ENCODE data around the gene URB1.

GRCh38 chr21:32282992-32283391 is 109.8 kb downstream of the URB1 start:
- TF ChIP-seq CTCF (IDR thresholded peaks at IDR 0.05 in 4 of 5, conservative IDR thresholded peaks at IDR 0.05 in 1 of 5) (no peak), POLR2A (IDR thresholded peaks at IDR 0.05) (no peak)

Data from gastrocnemius medialis (tissue), 4 donors.